Measurements from ENCODE around the gene P2RY6.

- TF ChIP-seq CTCF (conservative IDR thresholded peaks at IDR 0.05) (no peak), ZFX (IDR thresholded peaks at IDR 0.05) (no peak)
Observed at GRCh38 chr11:73228268-73229134, 43.6 kb upstream of the P2RY6 start.
